Epithelial cell of prostate (primary cell): Measurements from ENCODE around the gene STAT6.
"Not testable (repeated sequence)": the region's sequence is repeated elsewhere in the genome, so short reads cannot be mapped to it uniquely, and the experiment has no call there.

Experiments
- DNase-seq: peaks from one replicate; pipeline ENCODE4 v3.0.0-alpha.2; 2011; ENCODE audit warnings: low read depth, low spot score
- H3K27ac ChIP-seq: fragments of 450-650 bp; 2 replicates; pipeline ENCODE4 v1.5.1; 2017; ENCODE audit warnings: mild to moderate bottlenecking

The STAT6 gene

GRCh38 chr12:57090924-57091637, 20.1 kb downstream of the STAT6 start:
- peak overlapping the region; percentile 99 for H3K27ac ChIP-seq
- DNase-seq = no peak

DNA sequence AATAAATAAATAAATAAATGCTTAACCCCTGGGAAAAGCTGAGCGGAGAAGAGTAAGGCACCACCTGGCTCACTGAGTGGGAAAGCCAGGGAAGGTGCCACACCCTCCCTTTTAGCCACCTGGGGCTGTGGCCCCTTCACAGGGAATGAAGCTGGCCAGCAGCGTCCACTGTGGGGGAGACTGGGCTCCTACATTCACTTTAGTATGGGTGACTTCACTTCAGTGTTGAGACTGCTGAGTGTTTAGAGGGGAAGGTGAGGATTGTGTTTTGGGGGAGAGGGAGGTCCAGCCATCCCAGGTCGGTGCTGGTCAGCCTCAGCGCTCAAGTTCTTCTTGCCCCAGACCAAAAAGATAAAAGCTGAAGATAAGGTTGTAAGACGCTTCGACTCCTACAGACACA, 20.7 kb downstream of the STAT6 start:
- peak overlapping the region; percentile 99 for H3K27ac ChIP-seq
- no peak for DNase-seq

DNA sequence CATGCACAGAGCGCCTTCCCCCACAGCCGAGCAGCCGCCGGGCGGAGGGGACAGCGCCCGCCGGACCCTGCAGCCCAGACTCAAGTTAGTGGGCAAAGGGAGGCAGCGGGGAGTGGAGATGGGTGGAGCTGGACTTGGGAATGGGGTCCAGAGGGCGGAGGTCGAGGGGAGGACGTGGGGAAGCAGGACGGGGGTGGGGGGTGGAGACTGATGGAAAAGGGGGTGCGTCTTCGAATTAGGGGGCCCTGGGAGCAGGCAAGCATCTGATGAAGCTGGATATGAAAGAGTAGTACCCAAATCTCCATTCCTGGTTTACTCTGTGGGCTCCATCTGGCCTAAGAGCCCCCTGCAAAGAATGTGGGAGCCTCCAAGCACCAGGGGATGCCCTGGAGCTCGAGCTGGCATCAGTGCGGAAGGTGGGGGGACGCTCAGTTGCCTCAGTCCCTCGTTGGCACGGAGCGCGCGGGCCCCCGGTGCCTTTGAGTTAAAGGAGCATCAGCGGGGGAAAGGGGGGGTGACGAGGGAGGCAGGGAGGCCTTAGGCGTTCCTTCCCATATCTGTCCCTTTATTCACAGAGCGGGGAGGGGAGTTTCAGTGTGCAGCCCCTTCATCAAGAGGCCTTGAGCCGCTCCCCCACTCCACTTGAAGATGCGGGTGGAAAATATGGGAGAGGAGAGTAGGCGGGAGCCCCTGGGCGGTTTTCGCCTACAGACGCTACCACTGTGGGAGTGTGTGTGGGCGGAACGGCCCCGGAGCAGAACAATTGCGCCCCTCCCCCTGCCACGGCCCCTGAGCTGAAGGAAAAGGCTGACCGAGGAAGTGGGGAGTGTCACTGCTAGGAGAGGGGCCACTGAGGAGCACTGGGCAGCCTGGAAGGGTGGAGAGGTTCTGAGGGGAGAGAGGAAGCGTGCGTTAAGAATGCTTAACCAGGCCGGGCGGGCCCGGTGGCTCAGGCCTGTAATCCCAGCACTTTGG, 21.6 kb downstream of the STAT6 start:
- H3K27ac ChIP-seq = peak overlapping the region; percentile 99
- DNase-seq = no peak

GRCh38 chr12:57088354-57089270, 22.6 kb downstream of the STAT6 start, which contains the start of gene NAB2:
Gene NAB2, plus strand, starts transcription at chr12:57089114. Its CDS starts 158 bp downstream, at chr12:57089272.
- H3K27ac ChIP-seq = peak within 1 kb of the TSS; percentile 99
- peak; percentile 90 for DNase-seq

DNA sequence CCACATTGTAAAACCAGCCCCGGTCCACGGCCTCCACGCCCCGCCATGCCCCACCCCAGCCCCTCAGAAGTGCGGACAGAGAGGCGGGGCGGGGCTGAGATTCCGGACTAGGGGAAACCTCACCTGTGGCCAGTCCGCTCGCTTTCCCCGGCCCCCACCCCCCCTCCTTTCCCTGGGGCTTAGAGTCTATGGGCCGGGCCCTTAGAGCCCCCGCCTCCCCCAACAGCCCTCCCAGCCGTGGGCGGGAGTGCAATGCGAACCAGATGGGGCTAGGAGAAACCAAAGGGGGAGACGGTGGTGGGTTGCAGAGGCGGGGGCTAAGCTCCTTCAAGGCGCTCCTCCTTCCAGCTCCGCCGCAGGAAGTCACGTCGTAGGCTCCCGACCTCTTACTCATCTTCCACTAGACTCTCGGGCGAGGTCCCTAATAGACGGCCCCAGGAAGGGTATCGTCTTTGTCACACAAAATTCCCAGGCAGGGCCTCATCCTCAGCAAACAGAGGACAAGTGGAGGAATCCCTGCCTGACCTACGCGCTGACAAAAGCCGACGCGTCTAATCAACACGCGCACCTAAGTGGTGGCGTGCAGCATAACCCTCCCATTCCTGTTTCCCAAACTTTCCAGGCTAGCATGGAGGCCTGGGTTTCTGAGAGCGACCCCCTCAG, 23.3 kb downstream of the STAT6 start:
- H3K27ac ChIP-seq = peak overlapping the region; percentile 99
- peak; percentile 78 for DNase-seq

DNA sequence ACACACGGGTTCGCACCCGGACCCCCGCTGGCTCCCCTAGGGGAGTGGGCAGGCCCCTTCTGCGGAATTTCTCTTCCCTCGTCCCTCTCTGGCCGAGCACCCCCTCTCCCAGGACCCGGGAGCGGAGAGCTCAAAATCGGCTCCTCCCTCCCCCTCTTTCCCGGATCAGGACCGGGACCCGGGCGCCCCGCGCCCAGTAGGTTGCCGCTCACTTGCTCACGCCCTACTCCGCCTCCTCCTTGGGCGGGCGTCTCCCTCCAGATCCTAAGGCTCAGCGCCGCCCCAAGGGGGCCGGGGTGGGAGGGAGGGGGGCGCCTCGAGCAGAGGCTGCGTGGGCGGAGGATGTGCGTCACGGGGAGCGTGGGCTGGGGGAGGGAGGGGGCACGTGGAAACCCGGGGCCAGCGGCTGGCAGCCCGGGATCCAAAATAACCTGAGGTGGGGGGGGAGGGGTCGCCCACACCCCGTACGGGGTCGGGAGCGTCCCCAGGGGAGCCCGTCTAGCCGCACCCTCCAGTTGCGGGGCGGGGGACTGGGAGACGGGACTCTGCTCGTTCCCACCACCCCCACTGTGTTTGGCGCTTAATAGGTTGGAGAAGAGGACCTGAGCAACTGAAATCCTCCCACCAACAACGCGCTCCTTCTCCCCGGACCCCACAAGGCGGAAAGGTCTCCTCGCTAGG, 24.0 kb downstream of the STAT6 start:
- DNase-seq = no peak
- H3K27ac ChIP-seq = peak overlapping the region; percentile 99

DNA sequence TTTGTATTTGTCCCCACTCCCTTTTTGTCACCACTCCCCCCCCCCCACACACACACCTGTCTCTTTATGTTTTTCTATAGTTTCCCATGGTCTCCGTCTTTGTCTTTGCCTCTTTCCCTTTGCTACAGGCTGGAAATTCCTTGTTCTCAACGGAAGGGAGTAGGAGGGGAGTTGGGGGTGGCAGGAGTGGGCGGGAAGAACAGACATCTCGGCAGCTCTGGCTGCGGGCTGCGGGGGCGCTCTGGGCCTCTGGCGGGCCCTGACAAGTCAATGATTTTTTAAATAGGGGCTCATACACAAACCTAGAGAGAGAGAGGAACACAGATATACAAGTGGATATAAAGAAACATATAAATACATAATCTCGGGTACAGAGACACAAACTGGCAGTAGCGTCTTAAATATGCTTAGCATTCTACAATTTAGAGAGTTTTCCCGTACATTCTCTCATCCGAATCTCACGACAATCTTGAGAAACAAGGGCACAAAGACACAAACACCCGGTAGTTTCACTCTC, 24.6 kb downstream of the STAT6 start:
- no peak for DNase-seq
- H3K27ac ChIP-seq = peak overlapping the region; percentile 99

DNA sequence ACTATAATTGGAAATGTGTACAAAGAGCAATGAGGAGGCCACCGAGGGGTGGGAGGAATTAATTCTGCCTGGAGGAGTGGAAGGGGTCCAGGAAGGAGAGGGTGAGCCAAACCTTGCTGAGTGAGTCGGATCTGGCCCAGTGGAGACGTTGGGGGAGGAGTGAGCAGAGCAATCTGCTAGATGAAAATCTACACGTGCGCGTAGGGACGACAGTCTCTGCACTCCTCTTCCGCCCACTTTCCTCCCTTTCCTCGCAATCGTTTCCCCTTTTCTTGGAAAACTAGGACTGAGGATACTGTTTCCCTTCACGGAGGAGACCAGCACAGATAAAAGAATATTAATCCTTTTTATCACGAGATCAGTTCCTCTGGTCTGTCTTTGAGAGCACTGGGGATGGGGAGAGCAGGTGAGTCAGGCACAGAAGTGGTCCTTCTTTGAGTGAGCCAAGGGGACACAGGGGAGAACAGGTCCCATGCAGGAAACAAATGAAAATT, 25.1 kb downstream of the STAT6 start:
- no peak for DNase-seq
- peak overlapping the region; percentile 99 for H3K27ac ChIP-seq

GRCh38 chr12:57080855-57081254, 30.3 kb downstream of the STAT6 start:
- H3K27ac ChIP-seq = no peak overlapping the region

DNA sequence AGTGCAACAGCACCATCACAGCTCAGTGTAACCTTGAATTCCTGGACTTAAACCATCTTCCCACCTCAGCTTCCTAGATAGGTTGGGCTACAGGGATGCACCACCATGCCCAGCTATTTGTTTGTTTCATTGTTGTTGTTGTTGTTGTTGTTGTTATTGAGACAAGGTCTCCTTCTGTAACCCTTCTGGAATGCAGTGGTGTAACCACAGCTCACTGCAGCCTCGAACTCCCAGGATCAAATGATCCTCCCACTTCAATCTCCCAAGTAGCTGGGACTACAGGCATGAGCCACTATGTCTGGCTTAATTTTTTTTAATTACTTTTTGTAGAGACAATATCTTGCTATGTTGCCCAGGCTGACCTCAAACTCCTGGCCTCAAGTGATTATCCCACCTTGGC, 31.3 kb downstream of the STAT6 start:
- no peak for DNase-seq
- no peak overlapping the region for H3K27ac ChIP-seq

More at GRCh38 chr12:57080855-57081254, 30.3 kb downstream of the STAT6 start:
- DNase-seq = no peak

- DNase-seq = peak; percentile 100
- H3K27ac ChIP-seq = peak within 1 kb of the TSS; percentile 56
These were observed 32.4 kb downstream of the STAT6 start, which contains the start of gene NEMP1 for GRCh38 chr12:57078519-57079404. Gene NEMP1, minus strand, starts transcription at chr12:57078791. Its CDS starts 46 bp downstream, at chr12:57078745.

DNA sequence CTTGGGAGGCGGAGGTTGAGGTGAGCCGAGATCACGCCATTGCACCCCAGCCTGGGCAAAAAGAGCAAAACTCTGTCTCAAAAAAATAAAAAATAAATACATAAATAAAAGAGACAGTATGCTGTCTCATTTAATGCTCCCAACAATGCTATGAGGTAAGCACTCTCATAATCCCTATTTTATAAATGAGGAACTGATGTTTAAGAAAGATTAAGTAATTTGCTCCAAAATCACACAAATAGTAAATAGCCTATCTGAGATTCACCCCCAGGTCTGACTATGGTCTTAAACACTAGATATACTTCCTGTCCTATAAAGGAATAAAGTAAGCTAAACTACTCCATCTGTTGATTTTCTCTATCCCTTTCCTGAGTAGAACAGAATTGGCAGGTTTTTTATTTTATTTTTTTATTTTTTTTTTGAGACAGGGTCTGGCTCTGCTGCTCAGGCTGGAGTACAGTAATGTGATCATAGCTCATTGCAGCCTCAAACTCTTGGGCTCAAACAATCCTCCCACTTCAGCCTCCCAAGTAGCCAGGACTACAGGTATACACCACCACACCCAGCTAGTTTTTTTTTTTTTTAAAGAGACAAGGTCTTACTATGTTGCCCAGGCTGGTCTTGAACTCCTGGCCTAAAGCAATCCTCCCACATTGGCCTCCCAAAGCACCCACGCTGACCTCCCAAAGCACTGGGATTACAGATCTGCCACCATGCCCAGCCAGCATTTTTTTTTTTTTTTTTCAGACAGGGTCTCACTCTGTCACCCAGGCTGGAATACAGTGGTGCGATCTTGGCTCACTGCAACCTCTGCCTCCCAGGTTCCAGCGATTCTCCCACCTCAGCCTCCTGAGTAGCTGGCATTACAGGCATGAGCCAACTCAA, 37.4 kb downstream of the STAT6 start:
- not testable (repeated sequence) for H3K27ac ChIP-seq, DNase-seq

GRCh38 chr12:57072661-57073060, 38.5 kb downstream of the STAT6 start:
- no peak for DNase-seq
- H3K27ac ChIP-seq = no peak overlapping the region

- DNase-seq = no peak
- no peak overlapping the region for H3K27ac ChIP-seq
These were observed 41.6 kb downstream of the STAT6 start for GRCh38 chr12:57069523-57069922.

DNA sequence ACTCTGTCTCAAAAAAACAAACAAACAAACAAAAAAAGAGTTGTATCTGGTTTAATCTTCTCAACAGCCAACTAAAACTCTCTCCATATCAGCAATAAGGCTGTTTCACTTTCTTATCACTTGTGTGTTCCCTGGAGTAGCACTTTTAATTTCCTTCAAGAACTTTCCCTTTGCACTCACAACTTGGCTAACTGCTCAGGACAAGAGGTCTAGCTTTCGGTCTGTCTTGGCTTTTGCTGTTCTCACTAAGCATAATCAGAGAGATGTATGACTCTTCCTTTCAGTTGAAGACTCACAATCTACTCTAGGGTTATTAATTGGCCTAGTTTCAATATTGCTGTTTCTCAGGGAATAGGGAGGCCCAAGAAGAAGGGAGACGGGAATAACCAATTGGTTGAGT, 44.9 kb downstream of the STAT6 start:
- DNase-seq = no peak
- no peak overlapping the region for H3K27ac ChIP-seq

DNA sequence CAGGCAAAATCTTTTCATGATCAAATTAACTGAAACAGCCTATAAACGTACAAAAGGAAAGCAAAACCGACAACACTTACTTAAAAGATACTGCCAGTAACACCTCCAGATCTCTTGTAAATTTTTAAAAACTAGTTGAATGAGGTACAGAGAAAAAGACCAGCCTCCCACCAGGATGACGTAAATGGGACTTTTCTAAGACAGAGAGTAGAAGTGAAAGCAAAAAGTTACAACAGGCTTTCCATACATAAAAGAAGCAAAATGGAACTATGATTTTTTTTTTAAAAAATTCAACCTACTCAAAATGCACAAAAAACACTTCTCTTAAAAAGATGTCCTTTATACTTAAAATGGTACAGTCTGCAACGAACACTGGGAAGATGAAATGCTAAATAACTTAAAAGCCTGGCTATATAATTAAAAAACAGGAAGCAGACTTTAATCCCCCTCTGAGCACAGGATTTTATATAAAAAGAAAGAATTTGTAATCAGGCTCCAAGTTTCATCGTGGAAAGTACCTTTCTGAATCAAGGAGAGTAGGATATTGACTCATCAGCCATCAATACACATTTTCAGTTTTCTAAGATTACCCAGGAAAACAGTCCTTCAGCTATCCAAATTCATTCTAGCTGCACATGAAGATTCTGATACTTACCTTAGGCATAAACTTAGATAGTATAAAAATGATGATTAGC, 47.0 kb downstream of the STAT6 start:
- no peak for DNase-seq
- H3K27ac ChIP-seq = no peak overlapping the region
